GM23338 (cell line): ENCODE data around the gene GRIK2.

Source experiments
- CREB1 ChIP-seq: fragments of 250-450 bp; sonication (Bioruptor Pico); IDR thresholded peaks from 2 replicates; pipeline ENCODE4 v1.5.0; 2020; ENCODE audit warnings: low read depth, mild to moderate bottlenecking, moderate library complexity
- EZH2 ChIP-seq: fragments of 200-600 bp; sonication (generic); IDR thresholded peaks from one replicate; pipeline ENCODE4 v1.8.0; 2017; ENCODE audit warnings: antibody characterized with exemption, mild to moderate bottlenecking, low read depth; ENCODE audit not compliant: unreplicated experiment
- EZH2phosphoT487 ChIP-seq: fragments of 200-600 bp; sonication (generic); IDR thresholded peaks from one replicate; pipeline ENCODE4 v1.8.1; 2018; ENCODE audit warnings: antibody characterized with exemption; ENCODE audit not compliant: unreplicated experiment
- JUNB ChIP-seq: IDR thresholded peaks from one replicate; pipeline ENCODE4 v1.6.1; 2016; ENCODE audit warnings: antibody characterized with exemption; ENCODE audit not compliant: unreplicated experiment
- NANOG ChIP-seq: IDR thresholded peaks from 2 replicates; pipeline ENCODE4 v1.6.1; 2016; ENCODE audit warnings: antibody characterized with exemption, borderline replicate concordance
- POLR2AphosphoS5 ChIP-seq: IDR thresholded peaks from 2 replicates; pipeline ENCODE4 v1.6.1; 2016; ENCODE audit warnings: antibody characterized with exemption, low read depth
- ZNF462 ChIP-seq: fragments of 250-450 bp; sonication (Bioruptor Pico); IDR thresholded peaks from 2 replicates; pipeline ENCODE4 v1.5.0; 2020; ENCODE audit warnings: mild to moderate bottlenecking, moderate library complexity
- TF ChIP-seq, protein P1 (sequence below), 2 experiments: fragments of 200-600 bp in 1 of 2; sonication (generic) in 1 of 2; conservative IDR thresholded peaks; 2 replicates each; pipeline versions ENCODE4 v1.5.1 to v1.6.1; 2016 to 2017; ENCODE audit warnings: antibody characterized with exemption in 2 of 2, low read depth in 2 of 2, mild to moderate bottlenecking in 2 of 2, moderate library complexity in 1 of 2
- TF ChIP-seq, protein P2 (sequence below): IDR thresholded peaks from one replicate; pipeline ENCODE4 v1.6.1; 2018; ENCODE audit warnings: antibody characterized with exemption; ENCODE audit not compliant: unreplicated experiment

- TF ChIP-seq, protein P1, sequence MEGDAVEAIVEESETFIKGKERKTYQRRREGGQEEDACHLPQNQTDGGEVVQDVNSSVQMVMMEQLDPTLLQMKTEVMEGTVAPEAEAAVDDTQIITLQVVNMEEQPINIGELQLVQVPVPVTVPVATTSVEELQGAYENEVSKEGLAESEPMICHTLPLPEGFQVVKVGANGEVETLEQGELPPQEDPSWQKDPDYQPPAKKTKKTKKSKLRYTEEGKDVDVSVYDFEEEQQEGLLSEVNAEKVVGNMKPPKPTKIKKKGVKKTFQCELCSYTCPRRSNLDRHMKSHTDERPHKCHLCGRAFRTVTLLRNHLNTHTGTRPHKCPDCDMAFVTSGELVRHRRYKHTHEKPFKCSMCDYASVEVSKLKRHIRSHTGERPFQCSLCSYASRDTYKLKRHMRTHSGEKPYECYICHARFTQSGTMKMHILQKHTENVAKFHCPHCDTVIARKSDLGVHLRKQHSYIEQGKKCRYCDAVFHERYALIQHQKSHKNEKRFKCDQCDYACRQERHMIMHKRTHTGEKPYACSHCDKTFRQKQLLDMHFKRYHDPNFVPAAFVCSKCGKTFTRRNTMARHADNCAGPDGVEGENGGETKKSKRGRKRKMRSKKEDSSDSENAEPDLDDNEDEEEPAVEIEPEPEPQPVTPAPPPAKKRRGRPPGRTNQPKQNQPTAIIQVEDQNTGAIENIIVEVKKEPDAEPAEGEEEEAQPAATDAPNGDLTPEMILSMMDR (conservative IDR thresholded peaks at IDR 0.05; ENCODE audit: low read depth in 2 of 2) = no peak
- no peak for TF ChIP-seq ZNF462 (CRISPR knock-in tag)
- TF ChIP-seq EZH2 = no peak
- TF ChIP-seq POLR2AphosphoS5 = no peak
- no peak for TF ChIP-seq EZH2phosphoT487
- TF ChIP-seq, protein P2, sequence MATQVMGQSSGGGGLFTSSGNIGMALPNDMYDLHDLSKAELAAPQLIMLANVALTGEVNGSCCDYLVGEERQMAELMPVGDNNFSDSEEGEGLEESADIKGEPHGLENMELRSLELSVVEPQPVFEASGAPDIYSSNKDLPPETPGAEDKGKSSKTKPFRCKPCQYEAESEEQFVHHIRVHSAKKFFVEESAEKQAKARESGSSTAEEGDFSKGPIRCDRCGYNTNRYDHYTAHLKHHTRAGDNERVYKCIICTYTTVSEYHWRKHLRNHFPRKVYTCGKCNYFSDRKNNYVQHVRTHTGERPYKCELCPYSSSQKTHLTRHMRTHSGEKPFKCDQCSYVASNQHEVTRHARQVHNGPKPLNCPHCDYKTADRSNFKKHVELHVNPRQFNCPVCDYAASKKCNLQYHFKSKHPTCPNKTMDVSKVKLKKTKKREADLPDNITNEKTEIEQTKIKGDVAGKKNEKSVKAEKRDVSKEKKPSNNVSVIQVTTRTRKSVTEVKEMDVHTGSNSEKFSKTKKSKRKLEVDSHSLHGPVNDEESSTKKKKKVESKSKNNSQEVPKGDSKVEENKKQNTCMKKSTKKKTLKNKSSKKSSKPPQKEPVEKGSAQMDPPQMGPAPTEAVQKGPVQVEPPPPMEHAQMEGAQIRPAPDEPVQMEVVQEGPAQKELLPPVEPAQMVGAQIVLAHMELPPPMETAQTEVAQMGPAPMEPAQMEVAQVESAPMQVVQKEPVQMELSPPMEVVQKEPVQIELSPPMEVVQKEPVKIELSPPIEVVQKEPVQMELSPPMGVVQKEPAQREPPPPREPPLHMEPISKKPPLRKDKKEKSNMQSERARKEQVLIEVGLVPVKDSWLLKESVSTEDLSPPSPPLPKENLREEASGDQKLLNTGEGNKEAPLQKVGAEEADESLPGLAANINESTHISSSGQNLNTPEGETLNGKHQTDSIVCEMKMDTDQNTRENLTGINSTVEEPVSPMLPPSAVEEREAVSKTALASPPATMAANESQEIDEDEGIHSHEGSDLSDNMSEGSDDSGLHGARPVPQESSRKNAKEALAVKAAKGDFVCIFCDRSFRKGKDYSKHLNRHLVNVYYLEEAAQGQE = no peak
- no peak for TF ChIP-seq CREB1
- TF ChIP-seq NANOG = no peak
- no peak for TF ChIP-seq JUNB
Observed at GRCh38 chr6:101830501-101831031, 437.1 kb downstream of the GRIK2 start.
